Loucy (cell line): ENCODE measurements around the gene ESR1.

Experiments used
- EZH2phosphoT487 ChIP-seq: fragments of 200-600 bp; IDR thresholded peaks from 2 replicates; pipeline ENCODE4 v1.6.1; 2018; ENCODE audit warnings: antibody characterized with exemption, mild to moderate bottlenecking, moderate library complexity, borderline replicate concordance
- TF ChIP-seq, protein P1 (sequence below): fragments of 200-600 bp; sonication (generic); conservative IDR thresholded peaks from 2 replicates; pipeline ENCODE4 v1.5.1; 2014; ENCODE audit warnings: mild to moderate bottlenecking, antibody characterized with exemption, low read length

DNA sequence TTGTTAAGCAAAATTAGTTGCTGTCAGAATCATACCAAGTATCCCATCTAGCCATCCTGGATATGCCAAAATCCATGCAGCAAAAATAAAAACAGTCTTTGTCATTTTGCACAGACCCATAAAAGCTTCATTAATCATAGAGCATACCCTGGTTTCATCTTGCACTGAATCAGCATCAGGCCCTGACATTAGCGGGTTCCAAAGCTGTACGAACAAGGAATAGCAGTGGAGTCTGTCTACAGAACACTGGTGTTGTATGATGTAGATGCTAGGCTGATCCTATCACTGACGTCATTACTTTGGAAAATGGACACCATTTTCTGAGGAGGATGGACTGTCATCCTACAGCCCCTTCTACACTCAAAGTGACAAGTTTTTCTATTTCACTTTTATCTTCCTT lies 315.6 kb downstream of the ESR1 start:
- TF ChIP-seq, protein P1, sequence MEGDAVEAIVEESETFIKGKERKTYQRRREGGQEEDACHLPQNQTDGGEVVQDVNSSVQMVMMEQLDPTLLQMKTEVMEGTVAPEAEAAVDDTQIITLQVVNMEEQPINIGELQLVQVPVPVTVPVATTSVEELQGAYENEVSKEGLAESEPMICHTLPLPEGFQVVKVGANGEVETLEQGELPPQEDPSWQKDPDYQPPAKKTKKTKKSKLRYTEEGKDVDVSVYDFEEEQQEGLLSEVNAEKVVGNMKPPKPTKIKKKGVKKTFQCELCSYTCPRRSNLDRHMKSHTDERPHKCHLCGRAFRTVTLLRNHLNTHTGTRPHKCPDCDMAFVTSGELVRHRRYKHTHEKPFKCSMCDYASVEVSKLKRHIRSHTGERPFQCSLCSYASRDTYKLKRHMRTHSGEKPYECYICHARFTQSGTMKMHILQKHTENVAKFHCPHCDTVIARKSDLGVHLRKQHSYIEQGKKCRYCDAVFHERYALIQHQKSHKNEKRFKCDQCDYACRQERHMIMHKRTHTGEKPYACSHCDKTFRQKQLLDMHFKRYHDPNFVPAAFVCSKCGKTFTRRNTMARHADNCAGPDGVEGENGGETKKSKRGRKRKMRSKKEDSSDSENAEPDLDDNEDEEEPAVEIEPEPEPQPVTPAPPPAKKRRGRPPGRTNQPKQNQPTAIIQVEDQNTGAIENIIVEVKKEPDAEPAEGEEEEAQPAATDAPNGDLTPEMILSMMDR, result no peak
- TF ChIP-seq EZH2phosphoT487, result no peak
